Left forelimb (tissue), 1 donor: Measurements from ENCODE around the gene MYO5B.
"Not testable (repeated sequence)": the region's sequence is repeated elsewhere in the genome, so short reads cannot be mapped to it uniquely, and the experiment has no call there.

Experiments used
- DNase-seq: peaks from one replicate; pipeline ENCODE4 v3.0.0-alpha.2; 2018; ENCODE audit warnings: low spot score

MYO5B gene

GRCh38 chr18:50194631-50195532, at the start of gene MYO5B:
Gene MYO5B (minus strand): TSS chr18:50195147. CDS start chr18:50194793, 354 bp downstream.
- DNase-seq, result no peak

DNA sequence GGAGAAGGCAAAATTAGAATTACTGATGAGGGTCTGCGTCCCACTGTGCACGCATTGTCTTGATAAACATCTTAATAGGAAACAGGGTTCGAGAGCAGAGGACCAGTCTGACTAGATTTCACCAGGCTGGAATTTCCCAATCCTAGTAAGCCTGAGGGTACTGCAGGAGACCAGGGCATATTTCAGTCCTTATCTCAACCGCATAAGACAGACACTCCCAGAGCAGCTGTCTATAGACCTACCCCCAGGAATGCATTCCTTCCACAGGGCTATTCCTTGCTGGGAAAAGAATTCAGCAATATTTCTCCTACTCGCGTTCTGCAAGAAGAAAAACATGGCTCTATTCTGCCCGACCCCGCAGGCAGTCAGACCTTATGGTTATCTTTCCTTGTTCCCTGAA, 46.8 kb upstream of the MYO5B start:
- not testable (repeated sequence) for DNase-seq

DNA sequence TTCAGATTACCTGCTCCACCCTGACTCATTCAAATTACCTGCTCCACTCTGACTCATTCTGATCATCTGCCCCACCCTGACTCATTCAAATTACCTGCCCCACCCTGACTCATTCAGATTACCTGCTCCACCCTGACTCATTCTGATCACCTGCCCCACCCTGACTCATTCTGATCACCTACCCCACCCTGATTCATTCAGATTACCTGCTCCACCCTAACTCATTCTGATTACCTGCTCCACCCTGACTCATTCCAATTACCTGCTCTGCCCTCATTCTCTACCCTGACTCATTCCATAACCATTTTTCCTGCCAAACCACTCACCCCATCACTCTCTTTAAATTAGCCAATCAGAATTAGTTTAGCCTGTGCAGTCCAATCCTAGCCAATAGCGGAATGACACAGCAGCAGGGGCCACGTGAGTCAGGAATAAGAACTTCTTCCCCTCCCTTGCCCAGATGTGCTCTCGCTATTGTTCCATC, 45.2 kb upstream of the MYO5B start:
- no peak for DNase-seq

GRCh38 chr18:50232419-50232818, 37.5 kb upstream of the MYO5B start:
- no peak for DNase-seq

DNA sequence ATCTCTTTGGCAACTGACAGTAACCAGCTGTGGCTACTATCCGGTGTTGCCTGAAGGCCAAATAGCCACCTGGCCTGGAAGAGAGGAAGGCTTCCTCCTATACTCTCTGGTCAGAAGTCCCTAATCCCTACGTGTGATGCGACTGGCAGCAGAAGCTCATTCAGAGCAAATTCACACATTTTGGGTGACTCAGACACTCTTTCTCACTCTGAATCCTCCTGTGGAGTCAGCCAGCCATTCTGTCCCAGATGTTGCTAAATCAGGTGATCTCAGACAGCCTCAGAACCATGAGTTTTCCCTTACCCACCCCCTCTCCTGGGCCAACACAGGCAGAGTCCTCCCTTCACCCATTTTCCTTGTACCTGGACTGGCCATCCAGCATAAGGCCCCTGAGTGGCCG, 36.7 kb upstream of the MYO5B start:
- no peak for DNase-seq

DNA sequence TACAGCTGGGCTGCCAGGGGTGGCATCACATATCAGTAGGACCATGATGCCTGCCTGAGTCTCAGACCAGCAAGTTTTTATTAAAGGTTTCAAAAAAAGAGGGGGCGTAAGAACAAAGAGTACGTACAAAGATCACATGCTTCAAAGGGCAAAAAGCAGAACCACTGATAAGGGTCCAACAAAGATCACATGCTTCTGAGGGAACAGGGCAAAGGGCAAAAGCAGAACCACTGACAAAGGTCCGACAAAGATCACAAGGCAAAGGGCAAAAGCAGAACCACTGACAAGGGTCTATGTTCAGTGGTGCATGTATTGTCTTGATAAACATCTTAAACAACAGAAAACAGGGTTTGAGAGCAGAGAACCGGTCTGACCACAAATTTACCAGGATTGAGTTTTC, 25.3 kb upstream of the MYO5B start:
- not testable (repeated sequence) for DNase-seq

DNA sequence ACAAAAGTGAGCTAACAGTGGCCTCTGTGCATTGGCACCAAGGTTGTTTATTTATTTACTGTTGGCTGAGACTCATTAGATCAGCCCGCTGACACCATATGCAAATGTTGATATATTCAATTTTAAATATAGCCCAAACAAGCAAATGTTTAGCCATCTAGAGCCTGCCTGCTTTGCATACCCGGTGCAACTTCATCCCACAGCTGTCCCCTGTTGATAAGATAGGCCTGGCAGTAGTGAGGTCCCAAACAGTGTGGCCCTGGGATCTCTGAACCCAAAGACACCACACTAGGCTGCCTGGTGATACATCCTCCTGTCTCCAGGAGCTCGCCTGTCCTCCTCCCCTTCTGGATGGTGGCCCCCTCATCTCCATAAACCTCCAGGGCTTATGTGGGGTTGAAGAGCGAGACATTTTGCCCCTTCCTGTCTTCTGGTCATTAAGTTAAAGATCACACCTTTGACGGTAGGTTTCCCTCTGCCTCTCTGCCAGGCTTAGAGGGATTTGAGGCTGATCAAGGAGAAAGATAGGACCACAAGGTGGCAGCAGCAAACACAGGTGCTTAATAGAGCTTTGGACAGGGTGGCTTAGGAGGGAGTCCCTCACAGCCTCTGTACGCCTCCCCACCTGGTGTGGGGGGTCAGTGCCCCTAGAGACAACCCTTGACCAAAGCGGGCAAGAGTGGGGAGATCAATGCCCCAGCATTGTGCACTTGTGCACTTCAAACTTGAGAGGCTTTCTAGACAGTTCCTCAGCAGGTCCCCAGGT, 23.7 kb upstream of the MYO5B start:
- DNase-seq, result no peak

GRCh38 chr18:50209311-50209710, 14.4 kb upstream of the MYO5B start:
- no peak for DNase-seq

DNA sequence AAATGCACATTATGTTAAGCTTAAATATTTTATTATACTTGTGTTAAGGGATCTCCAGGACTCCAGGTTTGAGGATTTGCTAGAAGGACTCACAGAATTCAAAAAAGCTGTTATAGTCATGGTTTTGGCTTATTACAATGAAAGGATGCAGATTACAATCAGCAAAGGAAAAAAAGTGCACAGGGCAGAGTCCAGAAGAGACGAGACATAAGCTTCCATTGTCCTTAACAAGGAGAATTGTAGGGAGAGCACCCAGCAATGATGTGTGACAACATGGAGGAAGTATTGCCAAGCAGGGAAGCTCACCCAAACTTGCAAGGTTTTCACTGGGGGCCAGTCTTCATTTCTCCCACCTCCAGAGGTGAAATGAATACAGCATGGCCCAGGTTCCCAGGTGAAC, 12.8 kb upstream of the MYO5B start:
- DNase-seq, result no peak

DNA sequence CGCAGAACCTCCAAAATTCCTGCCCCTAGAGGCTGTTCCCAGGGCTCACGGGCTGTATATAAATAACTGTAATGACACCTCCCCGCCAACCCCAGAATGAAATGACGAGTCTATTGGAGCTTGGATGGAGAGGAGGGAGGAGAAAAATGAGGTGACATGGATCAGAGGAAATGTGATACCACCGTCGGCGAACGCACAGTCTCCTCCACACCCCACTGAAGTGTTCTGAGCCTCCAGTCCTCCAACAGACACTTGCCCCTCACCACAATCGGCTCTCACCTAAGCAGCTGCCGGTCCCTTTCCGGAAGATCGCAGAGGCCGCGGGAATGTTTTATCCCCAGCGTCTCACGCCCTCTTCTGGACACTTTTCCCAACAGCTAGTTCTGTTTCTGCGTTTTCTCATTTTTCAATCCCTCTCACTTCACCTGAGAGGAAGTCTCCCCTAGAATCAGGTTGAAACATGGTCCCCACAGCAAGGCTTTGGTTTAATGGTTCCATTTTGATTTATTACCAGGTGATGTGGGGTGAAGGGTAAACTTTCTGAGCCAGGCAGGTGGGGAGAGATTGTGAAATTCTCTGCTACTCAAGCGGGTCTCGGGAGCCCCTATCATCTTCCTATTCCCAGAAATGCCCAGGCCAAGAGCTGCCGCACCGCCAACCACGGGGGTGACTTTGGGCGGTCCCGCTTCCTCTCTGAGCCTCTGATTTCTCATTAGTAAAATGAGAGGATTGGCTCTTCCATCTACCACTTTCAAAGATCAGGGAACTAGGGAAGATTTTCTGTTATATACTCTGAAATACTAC, 9.1 kb upstream of the MYO5B start:
- DNase-seq, result no peak

GRCh38 chr18:50201476-50202018, 6.6 kb upstream of the MYO5B start:
- DNase-seq, result no peak

DNA sequence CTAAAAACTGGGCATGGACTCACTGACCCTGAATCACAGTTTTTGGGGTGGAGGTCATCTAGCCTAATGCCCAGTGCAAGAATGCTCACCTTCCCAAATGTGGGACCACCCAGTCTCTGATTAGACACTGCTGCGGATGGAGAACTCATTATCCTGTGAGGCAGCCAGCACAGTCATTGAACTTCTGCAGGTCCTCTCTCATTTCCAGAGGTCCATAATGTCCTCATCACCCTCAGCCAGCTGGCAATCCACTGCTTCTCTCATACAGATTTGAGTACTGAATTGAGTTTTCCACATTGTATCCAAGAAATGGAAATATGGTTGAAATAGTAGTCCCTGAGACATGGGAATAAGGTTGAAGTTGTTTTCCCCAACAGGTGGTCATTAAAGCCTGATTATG, 5.0 kb upstream of the MYO5B start:
- DNase-seq, result no peak

DNA sequence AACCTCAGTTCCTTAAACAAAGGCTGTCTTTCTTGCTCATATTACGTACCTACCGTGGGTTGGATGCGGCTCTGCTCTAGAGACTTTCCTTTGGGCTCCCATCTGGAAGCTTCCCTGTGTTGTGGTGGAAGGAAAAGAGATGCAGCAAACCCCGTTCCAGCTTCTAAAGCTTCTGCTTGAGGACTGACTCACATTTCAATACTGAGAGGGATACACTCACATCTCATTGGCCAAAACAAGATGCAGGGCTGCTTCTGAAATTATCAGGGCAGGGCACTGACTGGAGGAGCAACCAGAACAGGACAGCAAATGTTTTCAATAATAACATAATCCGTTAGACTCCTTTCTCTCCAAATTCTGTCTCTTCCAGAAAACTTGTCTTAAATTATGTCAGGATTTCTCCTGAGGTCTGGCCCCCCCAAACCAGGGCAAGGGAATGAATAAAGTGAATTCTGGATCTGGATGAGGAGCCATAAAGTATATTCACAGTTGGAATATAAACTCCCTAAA, 4.5 kb upstream of the MYO5B start:
- DNase-seq, result no peak

DNA sequence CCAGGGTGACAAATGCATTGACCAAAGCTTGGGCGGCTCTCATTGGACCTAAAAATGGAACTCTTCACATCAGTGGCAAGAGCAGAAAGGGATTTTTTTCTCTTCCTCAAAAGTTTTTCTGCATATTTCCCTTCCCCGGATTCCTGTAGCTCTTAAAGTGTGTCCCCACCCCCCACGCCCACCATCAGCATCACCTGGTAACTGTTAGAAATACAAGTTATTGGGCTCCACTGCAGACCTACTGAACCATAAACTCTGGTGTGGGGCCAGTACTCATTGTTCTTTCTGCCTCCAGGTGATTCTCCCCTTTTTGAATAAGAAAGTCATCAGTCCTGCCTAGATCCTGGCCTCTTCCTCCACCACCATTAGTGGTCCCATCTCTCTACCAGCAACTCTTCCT, 1.3 kb upstream of the MYO5B start:
- no peak for DNase-seq

GRCh38 chr18:50195689-50196088, 742 bp upstream of the MYO5B start:
- DNase-seq, result no peak

DNA sequence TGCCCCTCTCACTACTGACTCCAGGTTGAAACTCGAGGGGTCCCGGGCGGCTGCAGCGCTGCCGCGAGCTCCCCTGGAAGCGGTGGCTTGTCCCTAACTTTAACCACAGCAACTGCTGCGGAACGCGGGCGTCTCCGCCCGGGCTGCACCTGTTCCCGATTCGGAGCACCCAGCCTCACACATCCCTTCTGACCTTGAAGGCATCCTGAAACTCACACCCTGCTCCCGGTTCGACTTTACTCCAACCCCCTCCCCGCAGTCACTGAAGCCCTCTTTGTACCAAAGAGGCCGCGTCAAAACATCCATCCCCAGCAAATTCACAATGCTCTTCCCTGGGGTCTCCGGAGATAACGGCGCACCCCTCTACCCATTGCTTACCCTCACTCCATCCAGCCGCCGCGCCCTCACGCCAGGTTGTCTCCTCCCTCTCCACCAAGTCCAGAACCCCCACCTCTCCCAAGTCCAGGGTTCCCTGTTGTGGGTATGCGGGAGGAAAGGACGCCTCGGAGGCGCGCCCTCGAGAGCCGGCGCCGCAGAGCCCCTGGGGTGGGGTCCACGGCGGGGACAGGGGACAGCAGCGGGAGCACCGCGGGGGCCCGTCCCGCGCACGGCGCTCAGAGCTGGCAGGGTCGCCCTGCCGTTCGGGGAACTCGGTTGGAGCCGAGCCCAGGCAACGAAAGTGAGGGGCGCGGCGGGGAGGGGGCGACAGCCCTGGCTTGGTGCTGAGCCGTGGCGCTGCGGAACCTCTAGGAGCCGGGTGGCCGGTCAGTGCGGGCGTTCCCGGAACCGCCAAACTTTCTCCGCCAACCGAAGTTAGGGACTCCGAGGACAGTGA, 934 bp downstream of the MYO5B start:
- DNase-seq, result no peak

- DNase-seq, result no peak
Observed at GRCh38 chr18:50192995-50193795, 1.8 kb downstream of the MYO5B start.

DNA sequence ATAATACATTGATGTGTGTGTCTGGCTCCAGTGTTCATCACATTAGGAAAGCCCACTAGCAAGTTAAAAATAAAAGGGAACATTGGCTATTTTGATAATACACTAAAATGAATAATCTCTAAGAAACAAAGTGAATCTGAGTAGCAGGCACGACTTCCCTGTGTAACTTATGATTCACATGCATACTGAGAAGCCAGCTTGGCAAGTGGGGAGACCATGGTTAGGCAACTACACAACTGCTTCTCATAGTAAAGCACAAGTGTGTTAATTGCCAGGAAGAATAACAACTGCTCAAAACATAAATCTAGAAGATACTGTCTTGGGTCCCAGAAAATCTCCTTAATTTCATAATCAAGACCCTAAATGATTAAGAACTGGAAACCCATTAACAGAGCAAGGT, 4.0 kb downstream of the MYO5B start:
- DNase-seq, result no peak

DNA sequence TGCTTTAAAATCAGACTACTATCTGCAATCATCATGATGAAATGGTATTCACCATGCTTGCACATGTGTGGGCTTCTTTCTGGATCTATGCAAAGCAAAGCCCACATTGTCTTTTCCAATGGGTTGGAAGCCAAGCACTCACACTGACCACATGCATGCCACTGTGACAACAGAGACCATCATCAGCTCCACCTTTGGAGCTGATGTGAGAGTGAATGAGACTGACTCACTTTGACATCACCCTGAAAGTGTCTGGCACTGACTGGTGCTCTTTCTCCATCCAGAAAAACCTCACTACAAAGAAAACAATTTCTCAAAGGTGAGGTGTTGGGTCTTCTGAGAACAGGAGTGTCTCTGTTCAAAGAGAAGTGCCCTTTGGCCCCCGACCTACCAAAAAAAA, 4.7 kb downstream of the MYO5B start:
- DNase-seq, result no peak

DNA sequence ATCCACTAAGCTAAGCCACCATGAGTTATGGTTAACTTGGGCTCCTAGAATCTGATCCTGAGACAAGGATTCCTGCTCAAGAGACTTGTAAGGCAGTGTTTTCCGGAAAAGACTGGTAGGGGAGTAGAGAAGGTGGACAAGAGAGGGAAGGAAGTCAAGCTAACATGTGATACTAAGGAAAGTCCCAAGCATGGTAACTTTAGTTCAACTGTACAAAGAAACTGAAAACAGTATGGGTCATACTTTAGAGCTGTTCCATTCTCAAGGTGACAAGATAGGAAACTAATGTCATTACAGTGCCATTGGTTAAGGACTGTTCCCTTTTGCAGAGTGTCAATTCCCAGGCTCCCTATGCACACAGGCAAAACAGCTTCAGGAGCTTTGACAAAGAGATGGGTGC, 5.8 kb downstream of the MYO5B start:
- DNase-seq, result no peak
